Measurements from ENCODE around the gene WBP1.
"Not testable (repeated sequence)": the region's sequence is repeated elsewhere in the genome, so short reads cannot be mapped to it uniquely, and the experiment has no call there.

- not testable (repeated sequence) for TF ChIP-seq CTCF (IDR thresholded peaks at IDR 0.05); ZFX (IDR thresholded peaks at IDR 0.05; ENCODE audit: borderline replicate concordance)
Observed at GRCh38 chr2:74470742-74471141, 12.5 kb downstream of the WBP1 start.

All from 22Rv1 (cell line).